HG03520 (cell line): ENCODE results near the gene ITGA7.

ENCODE experiments used
- ATAC-seq: cut with Tn5 transposase; IDR thresholded peaks from one replicate; pipeline ENCODE4 v1.9.1; 2021; ENCODE audit warnings: mild to moderate bottlenecking, moderate library complexity; ENCODE audit not compliant: unreplicated experiment

The ITGA7 gene

DNA sequence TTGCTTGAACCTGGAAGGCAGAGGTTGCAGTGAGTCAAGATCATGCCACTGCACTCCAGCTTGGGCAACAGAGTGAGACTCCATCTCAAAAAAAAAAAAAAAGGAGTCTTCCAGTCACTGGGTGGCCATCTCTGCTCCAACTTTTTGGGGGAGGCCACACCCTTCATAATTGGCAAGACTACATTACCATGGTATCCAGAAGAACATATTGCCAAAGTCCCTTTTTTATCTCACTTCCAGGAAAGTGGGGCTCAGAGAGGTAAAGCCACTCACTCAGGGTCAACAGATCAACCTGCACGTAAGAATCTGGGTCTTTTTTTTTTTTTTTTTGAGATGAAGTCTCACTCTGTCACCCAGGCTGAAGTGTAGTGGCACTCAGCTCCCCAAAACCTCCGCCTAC lies 26.2 kb upstream of the ITGA7 start:
- ATAC-seq, result no peak

DNA sequence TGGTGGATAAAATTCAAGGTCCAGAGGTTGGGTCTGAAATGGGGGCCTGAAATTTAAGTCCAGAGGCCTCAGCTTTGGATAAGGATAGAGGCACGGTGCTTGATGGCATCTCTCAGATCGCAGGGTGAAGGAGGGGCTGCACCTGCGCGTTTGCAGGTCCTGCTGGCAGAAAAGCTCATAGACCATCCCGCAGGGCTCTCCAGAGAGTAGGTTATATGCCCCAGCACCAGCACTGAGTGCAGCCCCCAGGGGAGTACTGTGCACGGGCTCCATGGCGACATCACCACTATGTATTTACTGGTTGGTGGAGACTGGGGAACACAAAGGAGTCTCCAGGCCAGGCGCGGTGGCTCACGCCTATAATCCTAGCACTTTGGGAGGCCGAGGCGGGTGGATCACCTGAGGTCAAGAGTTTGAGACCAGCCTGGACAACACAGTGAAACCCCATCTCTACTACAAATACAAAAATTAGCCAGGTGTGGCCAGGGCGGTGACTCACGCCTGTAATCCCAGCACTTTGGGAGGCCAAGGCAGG lies 25.4 kb upstream of the ITGA7 start:
- no peak for ATAC-seq

DNA sequence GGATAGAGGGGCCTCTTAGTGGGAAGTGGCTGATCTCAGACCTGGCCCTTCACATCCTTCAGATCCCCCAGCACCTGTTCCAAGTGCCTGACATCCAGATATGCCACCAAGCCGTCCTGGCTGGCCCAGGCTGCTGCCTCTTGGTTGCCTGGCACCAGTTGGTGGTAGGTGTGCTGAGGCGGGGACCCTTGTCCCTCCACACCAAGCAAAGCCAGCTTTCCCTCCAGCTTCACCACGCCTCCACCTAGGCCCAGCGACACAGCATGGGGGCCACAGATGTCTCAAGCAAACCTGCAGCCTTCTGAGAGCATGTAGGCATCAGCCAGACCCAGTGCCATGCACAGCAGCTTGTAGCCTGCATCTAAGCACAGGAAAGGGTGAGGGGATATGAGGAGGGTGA lies 24.6 kb upstream of the ITGA7 start:
- ATAC-seq, result no peak

DNA sequence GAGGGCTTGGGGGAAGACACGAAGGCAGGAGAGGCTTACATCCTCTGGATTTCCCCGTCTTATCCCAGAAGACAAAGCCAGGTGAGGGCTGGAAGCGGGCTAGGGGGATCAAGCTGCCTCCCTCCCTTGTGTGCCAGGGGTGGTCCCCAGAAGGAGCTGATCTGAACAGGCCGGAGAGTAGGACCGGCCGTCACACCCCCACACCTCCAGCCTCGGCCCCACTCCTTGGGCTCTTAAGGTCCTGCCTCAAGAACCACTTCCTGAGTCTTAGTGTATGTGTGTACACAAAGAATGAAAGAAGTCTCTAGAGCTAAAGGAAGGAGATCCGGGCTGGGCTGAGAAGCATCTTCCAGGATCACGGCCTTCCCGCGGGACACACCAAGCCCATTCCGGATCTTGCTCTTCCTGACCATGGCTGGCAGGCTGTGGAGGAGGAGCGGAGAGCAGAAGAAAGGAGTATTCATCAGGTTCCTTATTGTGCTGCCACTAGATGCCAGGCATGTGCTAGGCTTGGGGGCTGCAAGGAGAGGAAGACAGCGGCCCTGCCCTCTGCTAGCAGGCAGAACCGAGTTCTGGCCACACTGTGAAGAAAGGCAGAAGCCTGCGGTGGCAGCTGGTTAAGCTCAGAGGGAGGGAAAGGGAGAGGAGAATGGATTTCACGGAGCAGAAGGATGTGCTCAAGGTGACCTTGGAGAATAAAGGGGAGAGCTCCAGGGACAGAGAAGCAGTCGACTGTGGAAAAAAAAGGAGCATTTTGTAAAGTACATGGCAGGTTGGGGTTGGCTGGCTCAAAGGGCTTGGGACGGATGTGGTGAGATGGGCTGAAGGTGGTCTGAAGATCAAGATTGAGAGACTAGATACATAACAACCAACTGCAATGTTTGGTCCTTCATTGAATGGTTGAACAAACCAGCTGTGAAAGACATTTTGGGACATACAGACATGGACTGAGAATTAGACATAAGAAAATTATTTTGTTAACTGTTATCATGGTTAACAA lies 22.4 kb upstream of the ITGA7 start:
- peak; percentile 31 for ATAC-seq

DNA sequence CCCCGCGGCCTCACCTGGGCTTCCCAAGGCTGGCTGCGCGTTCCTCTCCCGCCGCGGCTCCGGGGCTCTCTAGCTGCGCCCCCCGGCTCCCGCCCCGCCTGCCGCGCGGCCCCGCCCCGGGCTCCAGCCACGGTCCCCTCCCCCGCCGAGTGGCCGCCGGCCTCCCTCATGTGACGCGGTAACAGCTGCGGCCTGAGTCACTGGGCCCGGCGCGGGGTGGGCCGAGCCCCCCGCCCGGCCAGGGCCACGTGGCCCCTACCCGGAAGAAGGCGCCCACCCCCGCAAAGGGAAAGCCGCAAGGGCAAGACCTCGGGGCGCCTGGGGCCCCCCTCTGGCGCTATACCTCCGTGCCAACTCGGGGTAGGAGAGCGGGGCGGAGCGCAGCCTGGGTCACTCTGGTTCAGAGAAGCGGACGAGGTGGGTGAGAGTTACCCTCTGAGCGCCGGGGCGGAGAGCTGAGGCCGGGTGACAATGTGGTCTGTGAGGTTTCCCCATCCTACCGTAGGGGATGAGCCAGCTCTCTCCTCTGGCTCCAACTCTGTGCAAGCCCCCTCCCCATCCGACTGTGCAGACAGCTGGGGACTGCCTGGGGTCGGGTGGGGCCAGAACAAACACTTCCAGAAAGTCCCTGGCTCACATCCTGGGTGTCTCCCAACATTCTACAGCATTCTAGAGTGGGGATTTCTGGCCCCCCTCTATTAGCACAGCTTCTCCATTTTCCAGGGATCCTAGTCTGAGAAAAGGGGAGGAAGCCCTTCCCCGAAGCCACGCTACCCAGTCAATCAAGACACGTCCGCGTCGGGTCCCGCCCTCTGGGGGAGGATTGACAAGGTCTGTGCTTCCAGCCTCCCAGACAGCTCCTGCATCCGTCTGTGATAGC lies 21.5 kb upstream of the ITGA7 start, which contains the start of gene CD63:
Gene CD63 (minus strand): TSS at position 71 of the 880 bp plus-strand sequence. CDS start 668 bp downstream, outside the sequence.
- peak; percentile 55 for ATAC-seq

DNA sequence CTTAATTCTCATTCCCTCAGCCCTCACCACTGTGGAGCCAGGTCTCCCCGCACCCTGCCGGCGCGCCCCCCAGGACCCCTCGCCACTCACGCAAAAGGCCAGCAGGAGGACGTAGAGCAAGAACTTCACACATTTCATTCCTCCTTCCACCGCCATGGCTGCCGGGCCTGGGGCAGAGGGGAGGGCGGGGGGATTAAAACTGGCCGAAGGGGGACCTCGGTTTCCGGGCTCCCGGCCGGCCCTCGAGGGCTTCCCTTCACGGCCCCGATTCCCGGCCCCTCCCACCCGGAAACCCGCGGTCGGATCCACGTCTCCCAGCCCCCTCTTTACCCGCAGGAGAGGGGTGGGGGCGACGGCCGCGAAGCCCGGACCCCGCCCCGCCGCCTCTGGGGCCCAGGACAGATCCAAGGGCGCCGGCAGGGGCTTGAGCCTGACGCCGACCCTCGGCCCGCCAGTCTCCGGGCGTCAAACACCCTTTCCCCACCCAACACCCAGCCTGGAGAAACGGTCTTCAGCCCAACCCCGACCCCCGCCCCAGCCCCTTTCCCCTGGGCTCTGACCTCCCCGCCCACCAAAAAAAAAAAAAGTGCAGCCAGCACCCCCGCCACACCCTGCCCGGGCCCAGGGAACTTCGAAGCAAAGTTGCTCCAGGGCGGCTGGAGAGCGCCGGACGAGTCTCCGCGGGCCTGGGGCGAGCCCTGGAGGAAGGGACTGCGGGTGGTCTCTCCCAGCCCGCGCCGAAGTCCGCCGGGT lies 20.7 kb upstream of the ITGA7 start:
- peak; percentile 20 for ATAC-seq

DNA sequence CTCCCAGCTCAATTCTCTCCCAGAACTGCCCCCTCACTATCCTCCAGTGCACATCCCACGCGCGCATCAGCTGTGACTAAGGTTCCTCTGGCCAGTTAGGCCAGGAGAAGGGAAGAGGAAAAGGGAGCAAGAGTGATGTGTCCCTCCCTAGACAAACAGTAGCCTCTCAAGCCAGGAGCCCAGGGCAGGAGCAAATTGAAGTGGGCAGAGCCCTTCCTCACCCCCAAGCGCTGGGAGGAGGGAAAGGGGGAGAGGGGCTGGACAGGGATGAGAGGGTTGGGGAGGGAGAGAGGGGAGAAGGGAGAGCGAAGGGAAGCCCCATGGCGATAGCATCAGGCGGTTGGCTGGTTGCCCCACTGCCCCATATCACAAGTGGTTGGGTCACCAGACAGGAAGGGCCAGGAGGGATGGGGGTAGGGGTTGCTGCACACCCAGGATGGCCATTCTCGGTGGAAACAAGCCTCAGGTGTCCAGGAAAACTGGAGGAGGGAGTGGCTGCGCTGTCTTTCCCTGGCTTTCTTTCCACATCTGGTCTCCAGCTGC lies 20.0 kb upstream of the ITGA7 start:
- ATAC-seq, result no peak

DNA sequence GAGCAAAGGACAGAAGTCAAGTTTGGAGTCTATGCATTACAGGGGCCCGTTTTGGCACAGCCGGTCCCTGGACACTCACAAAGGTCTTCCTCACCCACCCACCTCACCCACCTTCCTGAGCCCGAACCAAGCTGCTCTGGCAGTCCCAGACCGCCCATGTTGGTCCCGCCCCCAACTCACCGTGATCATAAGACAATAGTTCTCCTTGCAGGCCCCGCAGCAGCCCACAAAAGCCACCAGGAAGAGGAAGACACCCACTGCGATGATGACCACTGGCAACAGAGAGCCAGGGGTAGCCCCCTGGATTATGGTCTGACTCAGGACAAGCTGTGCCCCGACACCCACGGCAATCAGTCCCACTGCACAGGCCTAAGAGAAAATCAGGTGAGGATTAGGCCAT lies 19.3 kb upstream of the ITGA7 start:
- ATAC-seq, result no peak

DNA sequence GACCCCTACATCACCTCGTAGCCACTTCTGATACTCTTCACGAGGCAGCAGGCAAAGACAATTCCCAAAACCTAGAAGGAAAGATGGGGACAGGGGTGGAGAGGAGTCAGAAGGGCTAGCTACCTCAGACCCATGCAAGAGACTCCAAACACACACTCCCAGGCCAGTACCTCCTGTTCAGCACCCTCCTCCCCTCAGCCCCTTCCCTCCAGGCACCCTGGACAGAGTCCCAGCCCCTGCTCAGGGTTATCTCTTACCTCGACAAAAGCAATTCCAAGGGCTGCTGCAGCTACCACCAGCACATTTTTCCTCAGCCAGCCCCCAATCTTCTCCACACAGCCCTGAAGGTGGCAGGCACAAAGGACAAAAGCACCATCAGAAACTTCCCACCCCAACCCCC lies 17.9 kb upstream of the ITGA7 start:
- no peak for ATAC-seq

DNA sequence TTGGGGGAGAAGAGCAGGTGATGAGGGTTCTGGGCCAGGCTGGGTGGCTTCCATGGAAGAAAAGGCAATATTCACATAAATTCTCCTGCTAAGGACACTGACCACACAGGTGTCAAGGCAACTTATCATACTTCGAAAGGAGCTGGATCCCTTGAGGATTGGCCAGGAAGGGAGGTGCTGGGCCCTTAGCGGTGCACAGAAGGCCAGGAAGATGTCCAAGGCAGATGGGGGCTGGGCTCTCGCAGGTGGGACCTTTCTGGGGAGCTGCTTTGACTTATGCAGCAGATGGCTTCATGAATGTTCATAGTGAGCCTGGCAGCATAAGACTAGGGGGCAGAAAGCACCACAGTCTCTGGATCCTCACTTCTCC lies 17.2 kb upstream of the ITGA7 start:
- ATAC-seq, result no peak

DNA sequence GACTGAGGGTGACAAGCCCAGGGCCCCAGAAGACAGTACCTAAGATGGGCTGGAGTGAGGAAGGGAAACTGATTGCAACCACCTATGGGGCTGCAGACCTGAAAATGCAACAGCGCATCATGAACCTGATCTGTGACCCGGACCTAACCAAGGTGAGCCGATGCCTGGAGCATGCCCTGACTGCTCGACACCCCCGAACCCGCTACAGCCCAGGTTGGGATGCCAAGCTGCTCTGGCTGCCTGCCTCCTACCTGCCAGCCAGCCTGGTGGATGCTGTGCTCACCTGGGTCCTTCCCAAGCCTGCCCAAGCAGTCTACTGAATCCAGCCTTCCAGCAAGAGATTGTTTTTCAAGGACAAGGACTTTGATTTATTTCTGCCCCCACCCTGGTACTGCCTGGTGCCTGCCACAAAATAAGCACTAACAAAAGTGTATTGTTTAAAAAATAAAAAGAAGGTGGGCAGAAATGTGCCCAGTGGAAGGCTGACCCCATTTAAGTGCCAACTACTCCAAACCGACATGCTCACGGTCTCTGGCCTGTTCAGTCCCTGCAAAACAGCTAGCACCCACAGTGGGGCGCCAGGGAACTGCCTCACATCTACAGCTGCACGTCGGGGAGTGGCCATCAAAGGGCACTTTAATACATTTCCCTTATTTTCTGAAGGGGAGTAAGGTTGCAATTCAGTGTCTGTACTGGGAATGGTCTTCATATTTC lies 16.7 kb upstream of the ITGA7 start:
- ATAC-seq, result peak; percentile 27

DNA sequence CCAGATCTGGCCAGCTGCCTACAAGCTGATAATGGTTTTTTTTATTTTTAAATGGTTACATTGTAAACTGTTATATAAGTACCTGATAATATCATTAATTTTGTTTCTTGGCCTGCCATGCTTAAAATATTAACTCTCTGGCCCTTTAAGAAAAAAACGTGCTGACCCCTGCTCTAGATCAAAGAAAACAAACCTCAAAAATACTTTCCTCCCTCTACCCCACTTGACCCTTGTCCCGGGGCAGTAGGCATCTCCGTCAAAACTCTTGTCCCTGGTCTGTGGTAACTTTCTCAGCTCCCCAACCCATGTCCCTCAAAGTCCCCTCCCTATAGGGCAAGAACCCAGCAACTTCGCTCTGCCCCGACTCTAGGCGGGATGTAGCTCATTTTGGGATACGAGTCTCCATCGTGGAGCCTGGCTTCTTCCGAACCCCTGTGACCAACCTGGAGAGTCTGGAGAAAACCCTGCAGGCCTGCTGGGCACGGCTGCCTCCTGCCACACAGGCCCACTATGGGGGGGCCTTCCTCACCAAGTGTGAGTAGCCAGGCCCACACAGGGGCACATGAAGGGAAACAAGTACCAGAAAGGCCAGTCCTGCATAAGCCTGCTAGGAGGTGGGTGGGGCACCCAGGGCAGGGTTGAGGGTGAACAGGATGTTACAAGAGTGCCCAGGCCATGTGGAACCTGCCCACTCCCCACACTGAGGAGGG lies 16.0 kb upstream of the ITGA7 start:
- ATAC-seq, result no peak

DNA sequence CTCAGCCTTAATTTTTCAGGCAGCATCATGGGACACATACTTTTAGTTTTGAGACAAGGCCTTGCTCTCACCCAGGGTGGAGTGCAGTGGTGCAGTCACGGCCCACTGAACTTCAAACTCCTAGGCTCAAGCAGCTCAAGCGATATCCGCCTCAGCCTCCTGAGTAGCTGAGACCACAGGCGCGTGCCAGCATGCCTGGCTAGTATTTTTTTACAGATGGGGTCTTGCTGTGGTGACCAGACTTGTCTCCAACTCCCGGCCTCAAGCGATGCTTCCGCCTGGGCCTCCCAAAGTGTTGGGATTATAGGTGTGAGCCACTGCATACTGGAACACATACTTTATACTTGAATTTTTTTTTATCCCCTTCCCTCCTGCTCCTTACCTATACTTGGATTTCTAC lies 15.2 kb upstream of the ITGA7 start:
- no peak for ATAC-seq

DNA sequence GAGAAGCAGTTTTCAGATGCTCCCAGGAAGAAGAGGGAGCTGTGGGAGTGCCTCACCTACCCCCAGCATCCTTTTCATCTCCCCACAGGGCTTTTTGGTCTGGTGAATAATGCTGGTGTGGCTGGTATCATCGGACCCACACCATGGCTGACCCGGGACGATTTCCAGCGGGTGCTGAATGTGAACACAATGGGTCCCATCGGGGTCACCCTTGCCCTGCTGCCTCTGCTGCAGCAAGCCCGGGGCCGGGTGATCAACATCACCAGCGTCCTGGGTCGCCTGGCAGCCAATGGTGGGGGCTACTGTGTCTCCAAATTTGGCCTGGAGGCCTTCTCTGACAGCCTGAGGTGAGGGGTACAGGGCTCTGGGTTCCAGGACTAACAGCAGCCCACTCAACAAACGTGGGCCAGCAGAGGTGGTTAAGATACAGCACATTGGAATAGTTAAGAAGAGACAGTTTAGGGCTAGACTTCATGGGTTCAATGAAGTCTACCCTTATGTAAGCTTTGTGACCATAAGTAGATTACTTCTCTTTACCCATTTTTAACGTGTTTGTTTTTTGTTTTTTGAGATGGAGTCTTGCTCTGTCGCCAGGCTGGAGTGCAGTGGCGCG lies 14.0 kb upstream of the ITGA7 start:
- ATAC-seq, result no peak

DNA sequence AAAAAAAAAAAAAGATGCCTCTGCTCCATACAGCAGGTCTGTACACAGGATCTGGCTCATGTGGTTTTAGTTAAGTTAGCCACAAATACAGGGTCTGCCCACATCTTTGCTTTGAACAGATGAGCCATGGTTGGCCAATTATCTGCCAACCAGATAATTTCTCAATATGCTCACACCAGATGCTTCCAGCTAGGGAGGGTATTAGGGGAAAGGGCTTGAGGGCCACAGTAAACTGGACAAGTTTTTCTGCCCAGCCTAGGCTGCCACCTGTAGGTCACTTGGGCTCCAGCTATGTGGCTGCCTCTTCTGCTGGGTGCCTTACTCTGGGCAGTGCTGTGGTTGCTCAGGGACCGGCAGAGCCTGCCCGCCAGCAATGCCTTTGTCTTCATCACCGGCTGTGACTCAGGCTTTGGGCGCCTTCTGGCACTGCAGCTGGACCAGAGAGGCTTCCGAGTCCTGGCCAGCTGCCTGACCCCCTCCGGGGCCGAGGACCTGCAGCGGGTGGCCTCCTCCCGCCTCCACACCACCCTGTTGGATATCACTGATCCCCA lies 13.3 kb upstream of the ITGA7 start:
- no peak for ATAC-seq

DNA sequence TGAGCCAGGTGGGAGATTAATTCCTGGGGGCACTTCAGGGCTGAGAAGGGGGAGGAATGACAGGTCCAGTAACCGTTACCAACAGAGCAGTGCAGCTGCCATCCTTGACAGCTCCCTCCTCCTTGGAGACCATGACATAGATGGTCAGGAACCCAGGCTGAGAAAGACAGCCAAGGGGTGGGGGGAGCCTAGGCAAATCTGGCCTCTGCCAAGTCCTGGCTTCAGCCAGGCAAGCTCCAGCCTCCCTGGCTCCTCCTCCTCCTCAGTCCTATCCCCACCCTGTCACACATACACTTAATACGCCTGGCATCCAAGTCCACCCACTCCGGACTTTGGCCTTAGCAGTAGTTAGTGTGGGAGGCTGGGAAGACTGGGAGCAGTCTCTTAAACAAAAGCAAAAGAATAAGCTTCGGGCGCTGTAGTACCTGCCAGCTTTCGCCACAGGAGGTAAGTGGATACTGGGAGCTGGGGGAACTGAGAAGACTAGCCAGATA lies 12.4 kb upstream of the ITGA7 start, which contains the start of gene RDH5:
Gene RDH5 (plus strand): TSS at position 323 of the 494 bp plus-strand sequence. CDS start 792 bp downstream, outside the sequence.
- no peak for ATAC-seq

DNA sequence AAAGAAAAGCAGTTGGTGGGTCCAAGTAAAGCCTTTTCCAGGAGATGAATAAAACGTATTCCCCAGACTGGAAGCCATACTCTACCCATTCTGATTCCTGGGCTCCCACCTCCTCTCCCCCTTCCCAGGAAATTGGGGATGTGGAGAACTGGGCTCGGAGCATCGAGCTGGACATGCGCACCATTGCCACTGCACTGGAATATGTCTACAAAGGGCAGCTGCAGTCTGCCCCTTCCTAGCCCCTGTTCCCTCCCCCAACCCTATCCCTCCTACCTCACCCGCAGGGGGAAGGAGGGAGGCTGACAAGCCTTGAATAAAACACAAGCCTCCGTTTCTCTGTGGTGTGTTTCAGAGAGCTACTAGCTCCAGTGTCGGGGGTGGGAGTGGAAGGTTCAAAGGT lies 11.7 kb upstream of the ITGA7 start:
- no peak for ATAC-seq

DNA sequence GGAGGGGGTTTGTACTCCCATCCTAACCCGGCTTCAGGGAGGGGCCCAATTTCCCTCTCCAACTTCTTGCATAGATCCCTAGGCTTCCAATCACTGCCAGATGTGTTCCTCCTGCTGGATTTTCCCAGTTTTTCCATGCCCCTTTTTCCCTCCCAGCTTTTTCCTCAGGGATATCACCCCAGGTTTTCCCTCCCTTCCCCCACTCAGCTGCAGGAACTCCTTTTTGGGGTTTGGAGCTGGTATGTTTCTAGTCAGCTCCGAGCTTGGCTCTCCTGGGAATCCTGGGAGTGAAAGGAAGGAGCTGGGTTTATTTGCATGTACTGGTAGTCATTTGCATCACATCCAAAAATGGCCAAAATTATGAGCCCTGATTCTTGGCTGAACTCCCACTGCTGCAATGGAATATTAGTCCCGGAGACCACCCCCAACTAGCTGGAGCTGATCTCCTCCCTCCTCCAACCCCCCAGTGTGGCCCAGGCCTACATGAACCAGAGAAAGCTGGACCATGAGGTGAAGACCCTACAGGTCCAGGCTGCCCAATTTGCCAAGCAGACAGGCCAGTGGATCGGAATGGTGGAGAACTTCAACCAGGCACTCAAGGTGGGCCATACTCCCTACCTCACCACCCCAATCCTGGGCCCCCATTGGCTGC lies 11.0 kb upstream of the ITGA7 start:
- ATAC-seq, result no peak
